H1 (cell line): ENCODE measurements around the gene KRTAP12-2. TPM values are rescaled to one million over a fixed set of nuclear protein-coding genes. Genes with fewer than 3 reads are reported as not detected.

Experiments
- CHD1 ChIP-seq: IDR thresholded peaks from 2 replicates; pipeline ENCODE4 v1.6.1; 2012; ENCODE audit warnings: low read depth, low read length, improper control_type of control experiment
- CHD7 ChIP-seq: fragments of 300-600 bp; sonication (generic); IDR thresholded peaks from 2 replicates; pipeline ENCODE4 v1.7.1; 2012; ENCODE audit warnings: low read length, moderate library complexity, mild to moderate bottlenecking, inconsistent platforms; ENCODE audit not compliant: insufficient replicate concordance
- CTBP2 ChIP-seq: IDR thresholded peaks from 2 replicates; pipeline ENCODE4 v1.7.0; 2011; ENCODE audit warnings: borderline replicate concordance, mild to moderate bottlenecking, moderate library complexity, mixed read lengths, low read length; ENCODE audit not compliant: insufficient read depth, insufficient read length
- EGR1 ChIP-seq: IDR thresholded peaks from 2 replicates; pipeline ENCODE4 v1.6.1; 2011; ENCODE audit warnings: low read depth, low read length, borderline replicate concordance
- FOSL1 ChIP-seq: IDR thresholded peaks from 2 replicates; pipeline ENCODE4 v1.6.1; 2011; ENCODE audit warnings: mild to moderate bottlenecking, low read depth, low read length, moderate library complexity; ENCODE audit not compliant: insufficient read depth
- HDAC6 ChIP-seq: IDR thresholded peaks from one replicate; pipeline ENCODE4 v1.7.1; 2012; ENCODE audit warnings: low read depth, mild to moderate bottlenecking, inconsistent platforms, low read length, moderate library complexity
- KDM1A ChIP-seq: fragments of 200-600, 300-600 bp; sonication (generic); IDR thresholded peaks from 2 replicates; pipeline ENCODE4 v1.7.1; 2016; ENCODE audit warnings: mild to moderate bottlenecking, low read length, borderline replicate concordance
- POLR2AphosphoS5 ChIP-seq: IDR thresholded peaks from 2 replicates; pipeline ENCODE4 v1.6.1; 2011; ENCODE audit warnings: low read depth, low read length
- USF2 ChIP-seq: IDR thresholded peaks from 2 replicates; pipeline ENCODE4 v1.6.1; 2011; ENCODE audit warnings: low read length, improper control_type of control experiment
- ZNF274 ChIP-seq: IDR thresholded peaks from 2 replicates; pipeline ENCODE4 v1.7.0; 2012; ENCODE audit warnings: low read length, borderline replicate concordance; ENCODE audit errors: extremely low read depth
- polyA plus RNA-seq, 7 experiments: library from polyadenylated mRNA; depleted of rRNA in 3 of 7; stranded (reverse) in 5 of 7; unstranded in 2 of 7; fragments of >200 nt in 5 of 7; fragments of 200-250 nt in 2 of 7; gene quantifications; 1 replicate in 5 of 7; 2 replicates in 1 of 7; 4 replicates in 1 of 7; pipeline versions ENCODE4 v1.2.1 to v1.2.3, GENCODE V29; 2011 to 2013; ENCODE audit warnings: missing spikeins in 2 of 7, mixed read lengths in 2 of 7
- total RNA-seq: library from RNA; stranded (reverse); fragmentation: NEBNext Ultra II Directional; extraction: Animal tissue kit (Norgen Biotek cat#: 25700); gene quantifications from 2 replicates; pipeline ENCODE4 v1.2.1, GENCODE V29; 2021

Gene KRTAP12-2
- total and polyA plus RNA-seq, 2 of the 8 experiments (the other 6 are each of a cell fraction or from before 2014, with no cell fraction given), result 0.50 TPM; not detected in 1

- TF ChIP-seq CHD7, result no peak
- no peak for TF ChIP-seq HDAC6
- TF ChIP-seq KDM1A, result no peak
- TF ChIP-seq FOSL1, result no peak
- no peak for TF ChIP-seq ZNF274
- TF ChIP-seq USF2, result no peak
- no peak for TF ChIP-seq EGR1
- no peak for TF ChIP-seq CHD1
- TF ChIP-seq CTBP2, result no peak
- TF ChIP-seq POLR2AphosphoS5, result no peak
Measured at GRCh38 chr21:44647222-44647552, 19.5 kb downstream of the KRTAP12-2 start (continued).
